ENCODE data around the gene SORD. TPM values are rescaled to one million over a fixed set of nuclear protein-coding genes. Genes with fewer than 3 reads are reported as not detected.

SORD gene
- total and polyA plus RNA-seq, 9 of the 15 experiments (the other 6 are each of a cell fraction or from before 2014, with no cell fraction given) = 5.9 to 79.2 (median 29.6) TPM

DNA sequence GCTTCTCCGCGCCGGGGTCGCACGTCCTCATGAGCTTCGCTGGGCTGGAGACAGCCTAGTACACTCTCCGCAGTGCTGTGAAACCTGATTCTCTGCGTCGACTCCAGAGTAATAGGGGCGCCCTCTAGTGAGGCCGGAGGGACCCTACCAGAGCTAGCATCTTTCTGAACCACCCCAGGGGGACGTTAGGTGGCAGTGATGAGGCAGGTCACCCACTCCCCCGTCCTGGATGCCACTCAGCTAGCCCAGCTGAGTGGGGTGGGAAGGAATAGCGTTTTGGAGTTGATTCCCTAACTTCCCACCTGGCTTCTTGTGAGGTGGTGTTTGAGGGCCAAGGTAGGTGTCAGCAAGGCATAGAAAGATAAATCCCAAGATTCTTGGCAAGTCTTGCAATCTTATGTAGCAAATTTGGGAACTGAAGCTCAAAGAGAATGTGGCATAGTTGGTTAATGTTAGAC, 95.2 kb downstream of the SORD start (continued):
- TF ChIP-seq, protein P1, sequence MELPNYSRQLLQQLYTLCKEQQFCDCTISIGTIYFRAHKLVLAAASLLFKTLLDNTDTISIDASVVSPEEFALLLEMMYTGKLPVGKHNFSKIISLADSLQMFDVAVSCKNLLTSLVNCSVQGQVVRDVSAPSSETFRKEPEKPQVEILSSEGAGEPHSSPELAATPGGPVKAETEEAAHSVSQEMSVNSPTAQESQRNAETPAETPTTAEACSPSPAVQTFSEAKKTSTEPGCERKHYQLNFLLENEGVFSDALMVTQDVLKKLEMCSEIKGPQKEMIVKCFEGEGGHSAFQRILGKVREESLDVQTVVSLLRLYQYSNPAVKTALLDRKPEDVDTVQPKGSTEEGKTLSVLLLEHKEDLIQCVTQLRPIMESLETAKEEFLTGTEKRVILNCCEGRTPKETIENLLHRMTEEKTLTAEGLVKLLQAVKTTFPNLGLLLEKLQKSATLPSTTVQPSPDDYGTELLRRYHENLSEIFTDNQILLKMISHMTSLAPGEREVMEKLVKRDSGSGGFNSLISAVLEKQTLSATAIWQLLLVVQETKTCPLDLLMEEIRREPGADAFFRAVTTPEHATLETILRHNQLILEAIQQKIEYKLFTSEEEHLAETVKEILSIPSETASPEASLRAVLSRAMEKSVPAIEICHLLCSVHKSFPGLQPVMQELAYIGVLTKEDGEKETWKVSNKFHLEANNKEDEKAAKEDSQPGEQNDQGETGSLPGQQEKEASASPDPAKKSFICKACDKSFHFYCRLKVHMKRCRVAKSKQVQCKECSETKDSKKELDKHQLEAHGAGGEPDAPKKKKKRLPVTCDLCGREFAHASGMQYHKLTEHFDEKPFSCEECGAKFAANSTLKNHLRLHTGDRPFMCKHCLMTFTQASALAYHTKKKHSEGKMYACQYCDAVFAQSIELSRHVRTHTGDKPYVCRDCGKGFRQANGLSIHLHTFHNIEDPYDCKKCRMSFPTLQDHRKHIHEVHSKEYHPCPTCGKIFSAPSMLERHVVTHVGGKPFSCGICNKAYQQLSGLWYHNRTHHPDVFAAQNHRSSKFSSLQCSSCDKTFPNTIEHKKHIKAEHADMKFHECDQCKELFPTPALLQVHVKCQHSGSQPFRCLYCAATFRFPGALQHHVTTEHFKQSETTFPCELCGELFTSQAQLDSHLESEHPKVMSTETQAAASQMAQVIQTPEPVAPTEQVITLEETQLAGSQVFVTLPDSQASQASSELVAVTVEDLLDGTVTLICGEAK (IDR thresholded peaks at IDR 0.05) = no peak
- TF ChIP-seq, protein P1 (CRISPR knock-in tag; IDR thresholded peaks at IDR 0.05) = no peak
- TF ChIP-seq CREM (IDR thresholded peaks at IDR 0.05; ENCODE audit: low read depth) (peak; percentile 72), RBM39 (optimal IDR thresholded peaks at IDR 0.05; ENCODE audit: low read depth, low read length) (no peak), HDAC6 (IDR thresholded peaks at IDR 0.05; ENCODE audit: low read depth, low read length) (no peak), CC2D1A (IDR thresholded peaks at IDR 0.05) (peak; percentile 82), ZNF41 (CRISPR knock-in tag; conservative IDR thresholded peaks at IDR 0.05) (no peak), ESRRB (CRISPR knock-in tag; IDR thresholded peaks at IDR 0.05; ENCODE audit: borderline replicate concordance) (no peak), CAMTA2 (CRISPR knock-in tag; conservative IDR thresholded peaks at IDR 0.05) (no peak), ILK (tag; IDR thresholded peaks at IDR 0.05; ENCODE audit: borderline replicate concordance, low read depth) (no peak), MBD2 (IDR thresholded peaks at IDR 0.05; ENCODE audit: borderline replicate concordance, low read depth) (no peak)
- TF ChIP-seq, protein P2, sequence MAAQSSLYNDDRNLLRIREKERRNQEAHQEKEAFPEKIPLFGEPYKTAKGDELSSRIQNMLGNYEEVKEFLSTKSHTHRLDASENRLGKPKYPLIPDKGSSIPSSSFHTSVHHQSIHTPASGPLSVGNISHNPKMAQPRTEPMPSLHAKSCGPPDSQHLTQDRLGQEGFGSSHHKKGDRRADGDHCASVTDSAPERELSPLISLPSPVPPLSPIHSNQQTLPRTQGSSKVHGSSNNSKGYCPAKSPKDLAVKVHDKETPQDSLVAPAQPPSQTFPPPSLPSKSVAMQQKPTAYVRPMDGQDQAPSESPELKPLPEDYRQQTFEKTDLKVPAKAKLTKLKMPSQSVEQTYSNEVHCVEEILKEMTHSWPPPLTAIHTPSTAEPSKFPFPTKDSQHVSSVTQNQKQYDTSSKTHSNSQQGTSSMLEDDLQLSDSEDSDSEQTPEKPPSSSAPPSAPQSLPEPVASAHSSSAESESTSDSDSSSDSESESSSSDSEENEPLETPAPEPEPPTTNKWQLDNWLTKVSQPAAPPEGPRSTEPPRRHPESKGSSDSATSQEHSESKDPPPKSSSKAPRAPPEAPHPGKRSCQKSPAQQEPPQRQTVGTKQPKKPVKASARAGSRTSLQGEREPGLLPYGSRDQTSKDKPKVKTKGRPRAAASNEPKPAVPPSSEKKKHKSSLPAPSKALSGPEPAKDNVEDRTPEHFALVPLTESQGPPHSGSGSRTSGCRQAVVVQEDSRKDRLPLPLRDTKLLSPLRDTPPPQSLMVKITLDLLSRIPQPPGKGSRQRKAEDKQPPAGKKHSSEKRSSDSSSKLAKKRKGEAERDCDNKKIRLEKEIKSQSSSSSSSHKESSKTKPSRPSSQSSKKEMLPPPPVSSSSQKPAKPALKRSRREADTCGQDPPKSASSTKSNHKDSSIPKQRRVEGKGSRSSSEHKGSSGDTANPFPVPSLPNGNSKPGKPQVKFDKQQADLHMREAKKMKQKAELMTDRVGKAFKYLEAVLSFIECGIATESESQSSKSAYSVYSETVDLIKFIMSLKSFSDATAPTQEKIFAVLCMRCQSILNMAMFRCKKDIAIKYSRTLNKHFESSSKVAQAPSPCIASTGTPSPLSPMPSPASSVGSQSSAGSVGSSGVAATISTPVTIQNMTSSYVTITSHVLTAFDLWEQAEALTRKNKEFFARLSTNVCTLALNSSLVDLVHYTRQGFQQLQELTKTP (IDR thresholded peaks at IDR 0.05; ENCODE audit: low read depth in 1 of 2, partially characterized antibody in 2 of 2) = no peak
- TF ChIP-seq, protein P3, sequence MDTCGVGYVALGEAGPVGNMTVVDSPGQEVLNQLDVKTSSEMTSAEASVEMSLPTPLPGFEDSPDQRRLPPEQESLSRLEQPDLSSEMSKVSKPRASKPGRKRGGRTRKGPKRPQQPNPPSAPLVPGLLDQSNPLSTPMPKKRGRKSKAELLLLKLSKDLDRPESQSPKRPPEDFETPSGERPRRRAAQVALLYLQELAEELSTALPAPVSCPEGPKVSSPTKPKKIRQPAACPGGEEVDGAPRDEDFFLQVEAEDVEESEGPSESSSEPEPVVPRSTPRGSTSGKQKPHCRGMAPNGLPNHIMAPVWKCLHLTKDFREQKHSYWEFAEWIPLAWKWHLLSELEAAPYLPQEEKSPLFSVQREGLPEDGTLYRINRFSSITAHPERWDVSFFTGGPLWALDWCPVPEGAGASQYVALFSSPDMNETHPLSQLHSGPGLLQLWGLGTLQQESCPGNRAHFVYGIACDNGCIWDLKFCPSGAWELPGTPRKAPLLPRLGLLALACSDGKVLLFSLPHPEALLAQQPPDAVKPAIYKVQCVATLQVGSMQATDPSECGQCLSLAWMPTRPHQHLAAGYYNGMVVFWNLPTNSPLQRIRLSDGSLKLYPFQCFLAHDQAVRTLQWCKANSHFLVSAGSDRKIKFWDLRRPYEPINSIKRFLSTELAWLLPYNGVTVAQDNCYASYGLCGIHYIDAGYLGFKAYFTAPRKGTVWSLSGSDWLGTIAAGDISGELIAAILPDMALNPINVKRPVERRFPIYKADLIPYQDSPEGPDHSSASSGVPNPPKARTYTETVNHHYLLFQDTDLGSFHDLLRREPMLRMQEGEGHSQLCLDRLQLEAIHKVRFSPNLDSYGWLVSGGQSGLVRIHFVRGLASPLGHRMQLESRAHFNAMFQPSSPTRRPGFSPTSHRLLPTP (IDR thresholded peaks at IDR 0.05; ENCODE audit: borderline replicate concordance, extremely low read depth, insufficient read length) = no peak

Measured in K562 (cell line).